C1 segment of cervical spinal cord (tissue), 14 donors: ENCODE data around the gene PAAF1.

Experiments
- DNase-seq, 14 donors: peaks; one replicate each; lab custom pipeline; 2025; lab: John Stamatoyannopoulos, UW

The PAAF1 gene

GRCh38 chr11:73971175-73971719, 94.4 kb downstream of the PAAF1 start:
- no peak for DNase-seq

- no peak for DNase-seq
Observed at GRCh38 chr11:73972187-73972586, 95.4 kb downstream of the PAAF1 start.

GRCh38 chr11:73972620-73973449, 96.0 kb downstream of the PAAF1 start:
- DNase-seq, result no peak

DNA sequence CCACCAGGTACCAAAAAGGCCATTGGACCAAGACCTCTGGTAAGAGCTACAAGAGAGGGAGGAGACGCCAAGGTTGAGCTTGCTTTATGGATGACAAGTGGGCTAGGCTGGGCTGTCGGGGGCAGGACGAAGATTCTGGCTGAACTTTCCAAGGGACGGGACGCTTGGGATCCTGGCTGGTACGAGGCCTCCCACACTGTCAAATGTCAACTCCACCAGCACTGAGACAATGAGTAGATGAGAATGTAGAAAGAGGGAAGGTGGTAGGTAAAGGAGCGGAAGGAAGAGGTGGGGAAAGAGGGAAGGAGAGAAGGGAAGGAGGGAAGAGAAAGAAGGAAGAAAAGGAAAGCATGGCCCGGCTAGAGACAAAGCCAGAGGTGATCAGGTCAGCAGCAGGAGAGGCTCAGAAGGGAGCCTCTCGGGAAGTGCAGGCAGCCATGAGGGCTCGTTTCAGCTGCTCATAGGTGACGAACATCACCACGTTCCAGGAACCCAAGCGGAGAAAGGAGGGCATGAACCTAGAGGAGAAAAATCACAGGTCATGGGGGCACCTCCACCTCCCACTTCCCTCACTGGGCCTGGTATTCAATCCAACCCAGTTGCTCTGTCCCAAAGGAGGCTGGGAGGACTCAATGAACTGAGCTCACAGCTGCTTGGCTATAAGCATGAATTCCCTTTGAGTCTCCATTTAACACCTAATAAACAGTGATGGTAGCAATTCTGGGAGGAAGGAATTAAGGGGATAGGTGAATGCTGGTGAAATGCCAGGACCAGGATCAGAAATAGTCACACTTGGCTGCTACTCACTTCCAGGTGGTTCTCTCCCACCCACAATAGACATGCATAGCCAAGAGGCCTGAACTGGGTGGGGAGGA, 98.0 kb downstream of the PAAF1 start:
- DNase-seq, result no peak

- DNase-seq, result no peak
Observed at GRCh38 chr11:73975479-73975757, 98.6 kb downstream of the PAAF1 start.

GRCh38 chr11:73976451-73977151, 99.8 kb downstream of the PAAF1 start:
- no peak for DNase-seq

- DNase-seq, result no peak
Observed at GRCh38 chr11:73977856-73978519, 101.2 kb downstream of the PAAF1 start.

GRCh38 chr11:73978576-73979086, 101.8 kb downstream of the PAAF1 start:
- no peak for DNase-seq

DNA sequence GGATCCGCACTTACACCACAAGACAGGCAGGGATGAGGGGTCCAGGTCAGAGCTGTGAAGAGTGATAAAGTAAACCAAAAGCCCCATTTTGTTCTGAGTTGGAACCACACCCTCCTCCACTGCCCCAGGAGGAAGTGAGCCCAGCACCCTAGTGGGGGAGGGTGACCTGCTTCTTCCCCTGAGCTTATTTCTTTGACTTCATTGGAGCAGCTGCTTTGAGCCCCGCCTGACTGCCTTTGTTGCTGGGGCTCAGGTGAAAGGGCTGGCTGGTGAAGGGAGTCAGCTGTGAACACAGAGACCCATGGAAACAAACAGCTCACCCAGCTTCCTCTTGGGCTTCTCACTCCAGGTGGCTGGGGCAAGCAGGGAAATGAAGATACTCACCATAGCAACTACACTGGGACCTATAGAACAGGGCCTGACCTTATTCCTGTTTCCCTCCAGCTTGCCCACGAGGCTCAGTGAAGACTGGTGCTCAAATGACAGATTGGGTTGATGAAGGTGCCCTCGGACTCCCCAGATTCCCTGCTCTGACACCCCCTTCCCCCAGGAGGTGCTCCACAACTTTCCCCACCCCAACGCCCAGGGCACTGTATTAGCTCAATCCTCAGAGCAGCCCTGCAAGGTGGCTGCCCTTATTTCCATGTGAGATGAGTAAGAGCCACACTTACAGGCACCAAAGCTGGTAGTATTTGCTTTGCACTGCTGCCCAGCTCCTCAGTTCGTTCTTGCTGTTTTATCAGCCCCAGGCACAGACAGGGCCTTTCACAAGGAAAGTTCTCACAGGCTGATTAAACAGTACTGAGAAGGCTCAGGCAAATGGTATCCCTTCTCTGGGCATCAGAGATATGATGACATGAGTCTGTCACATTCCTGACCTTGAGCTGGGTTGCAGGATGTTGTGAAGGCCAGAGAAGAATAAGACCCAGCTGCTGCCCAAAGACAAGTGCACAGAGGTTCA, 103.5 kb downstream of the PAAF1 start:
- peak in 6 of 14 donors; percentile 15 to 28 (median 18) for DNase-seq
